HFF-Myc (cell line): ENCODE results near the gene SRD5A2.

ENCODE experiments used
- DNase-seq: peaks from one replicate; pipeline ENCODE4 v3.0.0-alpha.2; 2011; ENCODE audit warnings: low read depth; ENCODE audit errors: extremely low read depth
- H3K4me3 ChIP-seq: replicated peaks from 2 replicates; pipeline ENCODE4 v1.5.1; 2011; ENCODE audit warnings: low read depth, mild to moderate bottlenecking, control low read depth, low read length
- CTCF ChIP-seq: IDR thresholded peaks from 2 replicates; pipeline ENCODE4 v1.5.1; 2012; ENCODE audit warnings: mild to moderate bottlenecking, low read depth, low read length, control low read depth; ENCODE audit errors: missing control alignments

The SRD5A2 gene

DNA sequence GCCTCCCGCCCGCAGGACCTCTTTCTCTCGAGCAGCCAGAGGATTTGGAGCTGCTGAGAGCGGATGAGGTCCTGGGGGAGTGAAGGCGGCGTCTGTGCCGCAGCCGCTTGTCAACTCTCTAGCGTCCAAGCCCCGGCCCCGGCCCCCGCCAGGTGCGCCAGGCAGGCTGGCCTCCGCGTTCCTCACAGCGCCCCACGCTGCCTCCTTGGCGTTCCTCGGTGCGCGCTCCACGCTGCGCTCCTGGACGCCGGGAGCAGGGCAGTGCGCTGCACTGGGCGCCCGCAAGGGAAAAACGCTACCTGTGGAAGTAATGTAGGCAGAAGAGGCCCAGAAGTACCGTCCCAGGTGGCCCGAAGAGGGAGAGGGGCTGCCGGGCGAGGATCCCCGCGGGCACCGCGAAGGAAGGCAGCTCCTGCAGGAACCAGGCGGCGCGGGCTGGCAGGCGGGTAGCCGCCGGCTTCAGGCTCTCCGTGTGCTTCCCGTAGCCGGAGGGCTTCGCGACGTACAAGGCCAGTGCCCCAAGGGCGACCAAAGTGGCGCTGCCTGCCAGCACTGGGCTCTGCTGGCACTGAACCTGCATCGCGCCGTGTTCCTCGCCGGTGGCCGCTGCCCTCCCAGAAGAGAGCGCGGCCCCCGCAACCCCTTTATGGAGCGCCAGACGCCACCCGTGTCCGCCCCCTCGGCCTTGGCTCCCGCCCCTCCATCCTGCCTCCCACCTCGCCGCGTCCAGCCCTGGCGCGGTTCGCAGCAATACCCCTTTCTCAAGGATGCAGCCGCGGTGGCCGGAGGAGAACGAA lies at the start of gene SRD5A2:
TSS of gene SRD5A2 (minus strand) at position 618 of the 797 bp plus-strand sequence. CDS start at position 580, 38 bp downstream.
- no peak within 1 kb of the TSS for H3K4me3 ChIP-seq
- DNase-seq = no peak
- TF ChIP-seq CTCF = no peak

DNA sequence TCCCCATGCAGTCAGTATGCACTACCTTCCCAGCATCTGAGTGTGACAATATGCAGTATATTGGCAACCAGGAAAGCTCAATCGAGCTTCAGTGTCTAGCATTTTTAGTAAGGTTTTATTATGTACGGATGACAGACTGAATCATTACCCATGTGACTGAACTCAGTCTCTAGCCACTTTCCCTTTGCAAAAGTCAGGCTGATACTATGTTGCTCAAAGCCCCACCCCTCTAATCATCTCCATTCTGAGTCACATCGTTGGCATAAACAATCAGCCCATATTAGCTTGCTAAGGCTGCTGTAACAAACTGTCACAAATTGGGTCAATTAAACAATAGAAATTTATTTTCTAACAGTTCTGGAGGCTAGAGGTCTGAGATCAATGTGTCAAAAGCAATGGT lies 25.8 kb upstream of the SRD5A2 start:
- H3K4me3 ChIP-seq = no peak overlapping the region
- no peak for DNase-seq
- TF ChIP-seq CTCF = no peak

- TF ChIP-seq CTCF = no peak
- H3K4me3 ChIP-seq = no peak overlapping the region
- DNase-seq = no peak
These were observed 18.0 kb upstream of the SRD5A2 start for GRCh38 chr2:31598694-31599093.

DNA sequence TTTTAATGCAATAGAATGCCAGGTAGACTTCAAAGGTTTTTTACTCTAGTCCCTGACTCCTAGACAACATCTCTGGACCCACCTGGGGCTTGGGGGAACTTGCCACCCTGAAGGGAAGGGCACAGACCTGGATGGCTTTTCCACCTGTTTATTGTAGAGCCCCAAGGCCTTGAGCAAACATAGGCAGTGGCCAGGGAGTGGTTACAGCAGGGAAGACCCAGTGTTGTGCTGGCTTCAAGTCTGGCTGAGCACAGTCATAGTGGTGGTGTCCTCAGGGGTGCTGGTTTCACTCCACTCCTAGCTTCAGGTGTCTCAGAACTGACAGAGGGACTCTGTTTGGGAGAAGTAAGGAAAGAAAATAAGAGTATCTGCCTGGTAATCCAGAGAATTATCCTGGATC lies 5.5 kb upstream of the SRD5A2 start:
- no peak for TF ChIP-seq CTCF
- H3K4me3 ChIP-seq = no peak overlapping the region
- DNase-seq = no peak

GRCh38 chr2:31581124-31581795 lies 522 bp upstream of the SRD5A2 start:
- TF ChIP-seq CTCF = no peak
- H3K4me3 ChIP-seq = no peak overlapping the region
- DNase-seq = no peak

DNA sequence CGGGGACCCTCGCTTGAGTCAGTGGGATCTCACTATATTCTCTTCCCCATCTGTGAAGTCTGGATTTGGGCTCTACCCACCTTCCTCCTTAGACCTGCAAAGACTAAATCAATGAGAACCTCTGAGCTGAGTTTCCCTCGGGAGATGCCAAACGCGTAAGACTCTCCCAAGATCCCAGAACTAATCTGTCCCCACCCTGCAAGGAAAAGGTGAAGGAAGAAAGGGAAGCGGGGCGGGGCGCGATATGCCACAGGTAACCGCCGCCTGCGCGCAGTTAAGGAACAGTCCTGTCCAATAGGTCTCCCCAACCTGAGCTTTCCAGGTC lies 780 bp downstream of the SRD5A2 start:
- H3K4me3 ChIP-seq = no peak overlapping the region
- DNase-seq = no peak
- TF ChIP-seq CTCF = no peak

DNA sequence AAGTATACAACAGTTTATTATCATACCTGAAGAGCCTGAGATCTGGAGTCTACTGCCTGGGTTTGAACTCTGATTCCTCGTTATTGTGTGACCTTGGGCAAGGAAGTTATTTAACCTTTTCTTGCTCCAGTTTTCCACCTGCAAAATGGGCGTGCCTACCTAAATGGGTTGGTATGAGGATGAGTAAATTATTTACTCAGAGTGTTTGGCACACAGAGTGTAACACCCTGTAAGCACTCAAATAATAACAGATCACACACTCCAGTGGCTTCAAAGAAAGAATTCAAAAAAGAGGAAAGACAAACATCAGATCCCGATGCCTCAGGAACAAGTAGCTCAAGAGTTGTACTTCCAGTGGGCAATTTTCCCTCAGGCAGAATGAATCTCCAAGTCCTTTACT lies 2.4 kb downstream of the SRD5A2 start:
- TF ChIP-seq CTCF = no peak
- DNase-seq = no peak
- H3K4me3 ChIP-seq = no peak overlapping the region
